Liver (tissue), 9 donors: ENCODE data around the gene ITPK1. TPM values are rescaled to one million over a fixed set of nuclear protein-coding genes. Genes with fewer than 3 reads are reported as not detected.

Source experiments
- DNase-seq: peaks from one replicate; pipeline ENCODE4 v3.0.0-alpha.2; 2017; ENCODE audit warnings: low spot score
- H3K27ac ChIP-seq, 2 donors: one replicate each; pipeline ENCODE4 v1.7.0; 2013; ENCODE audit warnings: inconsistent platforms in 2 of 2, low read length in 2 of 2, control low read depth in 1 of 2, low read depth in 1 of 2, mild to moderate bottlenecking in 1 of 2
- H3K27me3 ChIP-seq, 4 donors: one replicate each; pipeline versions ENCODE4 v1.6.1 to v1.7.0; 2013; ENCODE audit warnings: low read length in 3 of 4, inconsistent platforms in 1 of 4, mild to moderate bottlenecking in 1 of 4, moderate library complexity in 1 of 4; ENCODE audit not compliant: control insufficient read depth in 4 of 4, insufficient read depth in 4 of 4
- H3K36me3 ChIP-seq, 4 donors: one replicate each; pipeline versions ENCODE4 v1.6.1 to v1.7.0; 2013; ENCODE audit warnings: low read length in 3 of 4, mild to moderate bottlenecking in 3 of 4, low read depth in 1 of 4, moderate library complexity in 1 of 4; ENCODE audit not compliant: control insufficient read depth in 4 of 4, insufficient read depth in 3 of 4
- H3K4me1 ChIP-seq, 4 donors: one replicate each; pipeline versions ENCODE4 v1.6.1 to v1.7.0; 2013; ENCODE audit warnings: low read length in 3 of 4, mild to moderate bottlenecking in 3 of 4, moderate library complexity in 1 of 4; ENCODE audit not compliant: control insufficient read depth in 4 of 4, insufficient read depth in 4 of 4
- H3K4me3 ChIP-seq, 3 donors: one replicate each; pipeline versions ENCODE4 v1.6.1 to v1.7.0; 2013; ENCODE audit warnings: low read length in 3 of 3, control low read depth in 1 of 3, low read depth in 1 of 3, mild to moderate bottlenecking in 1 of 3
- H3K9ac ChIP-seq, 2 donors: one replicate each; pipeline ENCODE4 v1.7.0; 2013; ENCODE audit warnings: low read length in 2 of 2, mild to moderate bottlenecking in 2 of 2, moderate library complexity in 2 of 2, control low read depth in 1 of 2, low read depth in 1 of 2
- H3K9me3 ChIP-seq, 4 donors: one replicate each; pipeline versions ENCODE4 v1.6.1 to v1.7.0; 2013; ENCODE audit warnings: low read length in 3 of 4; ENCODE audit not compliant: control insufficient read depth in 4 of 4
- ATF3 ChIP-seq: IDR thresholded peaks from 2 replicates; pipeline ENCODE4 v1.6.1; 2016; ENCODE audit warnings: antibody characterized with exemption
- FOXA2 ChIP-seq: IDR thresholded peaks from 2 replicates; pipeline ENCODE4 v1.6.1; 2016; ENCODE audit warnings: antibody characterized with exemption
- GABPA ChIP-seq, 2 donors: IDR thresholded peaks in 1 of 2; conservative IDR thresholded peaks in 1 of 2; 2 replicates each; pipeline ENCODE4 v1.6.1; 2016; ENCODE audit warnings: antibody characterized with exemption in 2 of 2, mild to moderate bottlenecking in 1 of 2, moderate library complexity in 1 of 2
- HNF4A ChIP-seq, 2 donors: conservative IDR thresholded peaks; 2 replicates each; pipeline ENCODE4 v1.6.1; 2016; ENCODE audit warnings: antibody characterized with exemption in 2 of 2, mild to moderate bottlenecking in 2 of 2
- JUND ChIP-seq, 2 donors: IDR thresholded peaks; 2 replicates each; pipeline ENCODE4 v1.6.1; 2016; ENCODE audit warnings: antibody characterized with exemption in 2 of 2
- MAX ChIP-seq: IDR thresholded peaks from 2 replicates; pipeline ENCODE4 v1.6.1; 2016; ENCODE audit warnings: antibody characterized with exemption
- NR2F2 ChIP-seq: IDR thresholded peaks from 2 replicates; pipeline ENCODE4 v1.6.1; 2016; ENCODE audit warnings: antibody characterized with exemption
- RAD21 ChIP-seq, 2 donors: IDR thresholded peaks; 2 replicates each; pipeline ENCODE4 v1.6.1; 2016; ENCODE audit warnings: antibody characterized with exemption in 2 of 2, mild to moderate bottlenecking in 2 of 2
- REST ChIP-seq: IDR thresholded peaks from 2 replicates; pipeline ENCODE4 v1.6.1; 2016; ENCODE audit warnings: antibody characterized with exemption, mild to moderate bottlenecking
- RXRA ChIP-seq, 2 donors: IDR thresholded peaks; 2 replicates each; pipeline ENCODE4 v1.6.1; 2017 to 2018; ENCODE audit warnings: antibody characterized with exemption in 2 of 2, mild to moderate bottlenecking in 1 of 2
- SP1 ChIP-seq: IDR thresholded peaks from 2 replicates; pipeline ENCODE4 v1.6.1; 2018; ENCODE audit warnings: antibody characterized with exemption, mild to moderate bottlenecking
- YY1 ChIP-seq: IDR thresholded peaks from 2 replicates; pipeline ENCODE4 v1.6.1; 2016; ENCODE audit warnings: antibody characterized with exemption, mild to moderate bottlenecking
- ZBTB33 ChIP-seq: IDR thresholded peaks from 2 replicates; pipeline ENCODE4 v1.6.1; 2016; ENCODE audit warnings: antibody characterized with exemption
- WGBS: extraction: QIAGEN DNeasy Blood & Tissue Kit; methylation state at CpG from one replicate; pipeline ENCODE4 v1.1.7; 2013; 5-methylcytosine and 5-hydroxymethylcytosine counted together
- polyA plus RNA-seq, 2 donors: library from polyadenylated mRNA; stranded (reverse) in 1 of 2; unstranded in 1 of 2; fragments of 200-250 nt in 1 of 2; fragments of >200 nt in 1 of 2; fragmentation: Nextera tagmentation in 1 of 2; extraction: Ambion mirVana in 1 of 2; gene quantifications; one replicate each; pipeline versions ENCODE4 v1.2.1 to v1.2.3, GENCODE V29; 2013 to 2015
- total RNA-seq, 2 donors: library from RNA; depleted of rRNA; stranded (reverse); fragments of >200 nt; gene quantifications; one replicate each; pipeline ENCODE4 v1.2.3, GENCODE V29; 2014
- donor health status: healthy.
- donor health status: healthy.
- donor health status: healthy.
- donor health status: healthy.
- donor health status: healthy.

ITPK1 gene
- total and polyA plus RNA-seq, 4 donors, result 9.0 to 41.2 (median 20.4) TPM

- TF ChIP-seq REST, result no peak
- TF ChIP-seq YY1, result no peak
- TF ChIP-seq FOXA2, result no peak
- no peak for TF ChIP-seq HNF4A (conservative IDR thresholded peaks at IDR 0.05)
- no peak for TF ChIP-seq SP1
- no peak for TF ChIP-seq ATF3
- no peak for TF ChIP-seq ZBTB33
- H3K4me1 ChIP-seq, result peaks cover 9 to 52% (median 30%) of the 10 kb centered on the region in 4 donors
- H3K36me3 ChIP-seq, result peaks cover 0 to 4% (median 0%) of the 10 kb centered on the region in 4 donors
- H3K4me3 ChIP-seq, result no peak overlapping the region
- H3K27ac ChIP-seq, result no peak overlapping the region
- H3K27me3 ChIP-seq, result no peaks in the 10 kb centered on the region
- no peak overlapping the region for H3K9ac ChIP-seq
- WGBS, result 86% methylated on average over 10 of the region's 10 CpGs
- no peaks in the 10 kb centered on the region for H3K9me3 ChIP-seq
- no peak for DNase-seq
Measured at GRCh38 chr14:93011141-93011529, 104.6 kb downstream of the ITPK1 start.

- 81% methylated on average over 13 of the region's 13 CpGs for WGBS
- TF ChIP-seq MAX, result no peak
- TF ChIP-seq JUND (IDR thresholded peaks at IDR 0.05), result no peak
- TF ChIP-seq GABPA (IDR thresholded peaks at IDR 0.05 in 1 of 2, conservative IDR thresholded peaks at IDR 0.05 in 1 of 2), result no peak
- no peak for TF ChIP-seq HNF4A (conservative IDR thresholded peaks at IDR 0.05)
- TF ChIP-seq SP1, result no peak
- TF ChIP-seq ATF3, result no peak
- Histone ChIP-seq H3K27me3 (no peaks in the 10 kb centered on the region), H3K9ac (no peak overlapping the region), H3K36me3 (peaks cover 0 to 4% (median 0%) of the 10 kb centered on the region in 4 donors), H3K4me3 (no peak overlapping the region), H3K27ac (no peak overlapping the region), H3K4me1 (peaks cover 9 to 57% (median 34%) of the 10 kb centered on the region in 4 donors), H3K9me3 (no peaks in the 10 kb centered on the region)
- no peak for DNase-seq
Measured at GRCh38 chr14:93010522-93011140, 105.1 kb downstream of the ITPK1 start.

- no peak overlapping the region for H3K27ac ChIP-seq
- 88% methylated on average over 11 of the region's 11 CpGs for WGBS
- no peaks in the 10 kb centered on the region for H3K9me3 ChIP-seq
- no peak for DNase-seq
- H3K9ac ChIP-seq, result no peak overlapping the region
- H3K4me3 ChIP-seq, result no peak overlapping the region
- no peaks in the 10 kb centered on the region for H3K27me3 ChIP-seq
- peaks cover 0 to 4% (median 0%) of the 10 kb centered on the region in 4 donors for H3K36me3 ChIP-seq
- peaks cover 9 to 62% (median 40%) of the 10 kb centered on the region in 4 donors for H3K4me1 ChIP-seq
- TF ChIP-seq RXRA (IDR thresholded peaks at IDR 0.05) (no peak), ZBTB33 (no peak), REST (no peak), SP1 (no peak), HNF4A (conservative IDR thresholded peaks at IDR 0.05) (no peak), NR2F2 (no peak), MAX (no peak), JUND (IDR thresholded peaks at IDR 0.05) (no peak), RAD21 (IDR thresholded peaks at IDR 0.05) (no peak)
Measured at GRCh38 chr14:93010130-93010499, 105.6 kb downstream of the ITPK1 start.
